NCI-H1092 treated with DMSO at 0.1 percent for 48 hours (cell line): ENCODE results near the gene SP7.
"Not testable (repeated sequence)": the region's sequence is repeated elsewhere in the genome, so short reads cannot be mapped to it uniquely, and the experiment has no call there.

Experiments
- DNase-seq: peaks from one replicate; lab custom pipeline; 2025; lab: John Stamatoyannopoulos, UW

SP7 gene

GRCh38 chr12:53336181-53336681 is at the start of gene SP7:
Gene SP7, minus strand, starts transcription at chr12:53336354. Its CDS starts 708 bp downstream, at chr12:53335646.
- no peak for DNase-seq

GRCh38 chr12:53383258-53383657 is 47.1 kb upstream of the SP7 start:
- DNase-seq = no peak

- DNase-seq = no peak
These were observed 45.8 kb upstream of the SP7 start for GRCh38 chr12:53381731-53382630.

GRCh38 chr12:53380794-53381730 is 44.9 kb upstream of the SP7 start:
- DNase-seq = no peak

- peak; percentile 67 for DNase-seq
These were observed 44.1 kb upstream of the SP7 start, which contains the start of gene SP1 for GRCh38 chr12:53380104-53380793. Gene SP1, plus strand, starts transcription at chr12:53380176. Its CDS starts 116 bp downstream, at chr12:53380292.

GRCh38 chr12:53379389-53380103 is 43.4 kb upstream of the SP7 start:
- peak; percentile 100 for DNase-seq

- DNase-seq = peak; percentile 41
These were observed 42.7 kb upstream of the SP7 start for GRCh38 chr12:53378724-53379388.

- DNase-seq = no peak
These were observed 42.1 kb upstream of the SP7 start for GRCh38 chr12:53378222-53378621.

- no peak for DNase-seq
These were observed 40.6 kb upstream of the SP7 start for GRCh38 chr12:53376747-53377146.

- not testable (repeated sequence) for DNase-seq
These were observed 38.1 kb upstream of the SP7 start for GRCh38 chr12:53374277-53374676.

GRCh38 chr12:53373554-53374133 is 37.5 kb upstream of the SP7 start:
- DNase-seq = not testable (repeated sequence)

- no peak for DNase-seq
These were observed 29.2 kb upstream of the SP7 start for GRCh38 chr12:53365245-53365904.

- not testable (repeated sequence) for DNase-seq
These were observed 25.5 kb upstream of the SP7 start for GRCh38 chr12:53361638-53362037.

- no peak for DNase-seq
These were observed 22.8 kb upstream of the SP7 start for GRCh38 chr12:53358836-53359419.

- no peak for DNase-seq
These were observed 19.0 kb upstream of the SP7 start for GRCh38 chr12:53355121-53355520.

GRCh38 chr12:53353257-53353655 is 17.1 kb upstream of the SP7 start:
- DNase-seq = no peak

- DNase-seq = peak; percentile 53
These were observed 16.4 kb upstream of the SP7 start for GRCh38 chr12:53352331-53353256.

GRCh38 chr12:53347905-53348304 is 11.8 kb upstream of the SP7 start:
- DNase-seq = no peak
